ENCODE results near the gene CCDC148.

Gene CCDC148

DNA sequence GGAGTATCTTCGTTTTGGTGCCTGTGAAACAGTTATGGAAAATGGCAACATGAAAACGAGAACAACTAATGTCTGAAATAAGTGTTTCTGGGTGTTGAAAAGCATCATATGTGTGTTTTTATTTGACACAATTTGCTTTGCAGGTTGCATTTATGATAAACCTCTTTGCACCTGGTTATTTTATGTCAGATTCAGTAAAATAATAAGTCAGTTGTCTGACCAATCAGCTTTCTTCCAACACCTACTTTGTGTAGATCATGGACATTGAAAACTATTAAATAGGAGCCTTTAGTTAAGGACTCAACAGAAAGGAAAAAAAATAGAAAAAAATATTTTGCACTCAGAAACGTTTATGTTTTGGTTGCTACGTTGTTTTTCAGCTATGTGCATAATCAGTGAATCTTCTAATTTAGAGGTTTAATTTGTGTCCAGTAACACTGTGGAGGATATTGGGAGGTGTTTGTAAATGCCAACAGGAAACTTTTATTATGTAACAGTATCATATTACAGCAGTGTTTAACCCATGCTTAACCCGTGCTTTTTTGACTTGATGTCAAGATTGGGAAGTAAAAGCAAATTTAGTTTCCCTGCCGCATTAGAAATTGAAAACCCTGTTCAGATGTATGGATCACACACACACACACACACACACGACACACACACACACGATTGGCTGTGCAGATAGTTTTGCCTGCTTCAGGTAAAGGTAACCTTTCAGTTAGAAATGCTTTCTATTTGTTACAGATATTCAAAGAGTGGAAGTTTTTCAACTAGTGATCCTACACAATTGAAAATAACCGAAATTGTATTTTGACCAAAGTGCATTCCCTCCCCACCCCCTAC lies 2.8 kb upstream of the CCDC148 start:
- no peak overlapping the region for H3K27ac ChIP-seq (replicated peaks)
- DNase-seq (ENCODE audit: low read depth in 1 of 2, low spot score in 1 of 2) = no peak
- peaks cover 1% of the 10 kb centered on the region for H3K27me3 ChIP-seq (ENCODE audit: insufficient read depth, poor library complexity, severe bottlenecking)
- peak overlapping the region; percentile 0; the same call in 1 of the 2 replicates for H3K4me3 ChIP-seq (replicated peaks; ENCODE audit: insufficient read depth, low read length)
- no peak for TF ChIP-seq GABPA (IDR thresholded peaks at IDR 0.05; ENCODE audit: low read depth)
- TF ChIP-seq POLR2AphosphoS5 (IDR thresholded peaks at IDR 0.05; ENCODE audit: low read depth) = no peak
- no peak for TF ChIP-seq SPI1 (IDR thresholded peaks at IDR 0.05; ENCODE audit: borderline replicate concordance, low read depth)
- TF ChIP-seq, protein P1, sequence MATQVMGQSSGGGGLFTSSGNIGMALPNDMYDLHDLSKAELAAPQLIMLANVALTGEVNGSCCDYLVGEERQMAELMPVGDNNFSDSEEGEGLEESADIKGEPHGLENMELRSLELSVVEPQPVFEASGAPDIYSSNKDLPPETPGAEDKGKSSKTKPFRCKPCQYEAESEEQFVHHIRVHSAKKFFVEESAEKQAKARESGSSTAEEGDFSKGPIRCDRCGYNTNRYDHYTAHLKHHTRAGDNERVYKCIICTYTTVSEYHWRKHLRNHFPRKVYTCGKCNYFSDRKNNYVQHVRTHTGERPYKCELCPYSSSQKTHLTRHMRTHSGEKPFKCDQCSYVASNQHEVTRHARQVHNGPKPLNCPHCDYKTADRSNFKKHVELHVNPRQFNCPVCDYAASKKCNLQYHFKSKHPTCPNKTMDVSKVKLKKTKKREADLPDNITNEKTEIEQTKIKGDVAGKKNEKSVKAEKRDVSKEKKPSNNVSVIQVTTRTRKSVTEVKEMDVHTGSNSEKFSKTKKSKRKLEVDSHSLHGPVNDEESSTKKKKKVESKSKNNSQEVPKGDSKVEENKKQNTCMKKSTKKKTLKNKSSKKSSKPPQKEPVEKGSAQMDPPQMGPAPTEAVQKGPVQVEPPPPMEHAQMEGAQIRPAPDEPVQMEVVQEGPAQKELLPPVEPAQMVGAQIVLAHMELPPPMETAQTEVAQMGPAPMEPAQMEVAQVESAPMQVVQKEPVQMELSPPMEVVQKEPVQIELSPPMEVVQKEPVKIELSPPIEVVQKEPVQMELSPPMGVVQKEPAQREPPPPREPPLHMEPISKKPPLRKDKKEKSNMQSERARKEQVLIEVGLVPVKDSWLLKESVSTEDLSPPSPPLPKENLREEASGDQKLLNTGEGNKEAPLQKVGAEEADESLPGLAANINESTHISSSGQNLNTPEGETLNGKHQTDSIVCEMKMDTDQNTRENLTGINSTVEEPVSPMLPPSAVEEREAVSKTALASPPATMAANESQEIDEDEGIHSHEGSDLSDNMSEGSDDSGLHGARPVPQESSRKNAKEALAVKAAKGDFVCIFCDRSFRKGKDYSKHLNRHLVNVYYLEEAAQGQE (IDR thresholded peaks at IDR 0.05; ENCODE audit: insufficient replicate concordance, low read depth) = no peak
- TF ChIP-seq, protein P2, sequence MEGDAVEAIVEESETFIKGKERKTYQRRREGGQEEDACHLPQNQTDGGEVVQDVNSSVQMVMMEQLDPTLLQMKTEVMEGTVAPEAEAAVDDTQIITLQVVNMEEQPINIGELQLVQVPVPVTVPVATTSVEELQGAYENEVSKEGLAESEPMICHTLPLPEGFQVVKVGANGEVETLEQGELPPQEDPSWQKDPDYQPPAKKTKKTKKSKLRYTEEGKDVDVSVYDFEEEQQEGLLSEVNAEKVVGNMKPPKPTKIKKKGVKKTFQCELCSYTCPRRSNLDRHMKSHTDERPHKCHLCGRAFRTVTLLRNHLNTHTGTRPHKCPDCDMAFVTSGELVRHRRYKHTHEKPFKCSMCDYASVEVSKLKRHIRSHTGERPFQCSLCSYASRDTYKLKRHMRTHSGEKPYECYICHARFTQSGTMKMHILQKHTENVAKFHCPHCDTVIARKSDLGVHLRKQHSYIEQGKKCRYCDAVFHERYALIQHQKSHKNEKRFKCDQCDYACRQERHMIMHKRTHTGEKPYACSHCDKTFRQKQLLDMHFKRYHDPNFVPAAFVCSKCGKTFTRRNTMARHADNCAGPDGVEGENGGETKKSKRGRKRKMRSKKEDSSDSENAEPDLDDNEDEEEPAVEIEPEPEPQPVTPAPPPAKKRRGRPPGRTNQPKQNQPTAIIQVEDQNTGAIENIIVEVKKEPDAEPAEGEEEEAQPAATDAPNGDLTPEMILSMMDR (IDR thresholded peaks at IDR 0.05; ENCODE audit: insufficient read depth, low read length) = no peak

DNA sequence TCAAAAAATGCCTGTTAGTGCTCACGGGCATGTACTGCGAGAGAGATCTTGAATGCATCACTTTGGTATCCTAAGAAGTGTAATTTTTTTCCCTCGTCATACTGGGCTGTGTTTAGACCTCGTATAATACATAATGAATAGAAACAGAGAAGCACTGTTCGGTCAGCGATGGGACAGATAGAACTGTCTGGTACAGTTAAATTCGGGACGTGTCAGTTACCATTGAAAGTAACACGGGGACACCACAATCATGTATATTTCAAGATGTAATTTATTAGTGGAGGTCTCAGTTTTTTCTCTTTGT lies 2.0 kb upstream of the CCDC148 start:
- H3K27me3 ChIP-seq (ENCODE audit: insufficient read depth, poor library complexity, severe bottlenecking) = peaks cover 2% of the 10 kb centered on the region
- peak overlapping the region; percentile 89 for H3K4me3 ChIP-seq (replicated peaks; ENCODE audit: insufficient read depth, low read length)
- no peak for DNase-seq (ENCODE audit: low read depth in 1 of 2, low spot score in 1 of 2)
- no peak overlapping the region for H3K27ac ChIP-seq (replicated peaks)
- TF ChIP-seq, protein P1 (IDR thresholded peaks at IDR 0.05; ENCODE audit: insufficient replicate concordance, low read depth) = no peak

DNA sequence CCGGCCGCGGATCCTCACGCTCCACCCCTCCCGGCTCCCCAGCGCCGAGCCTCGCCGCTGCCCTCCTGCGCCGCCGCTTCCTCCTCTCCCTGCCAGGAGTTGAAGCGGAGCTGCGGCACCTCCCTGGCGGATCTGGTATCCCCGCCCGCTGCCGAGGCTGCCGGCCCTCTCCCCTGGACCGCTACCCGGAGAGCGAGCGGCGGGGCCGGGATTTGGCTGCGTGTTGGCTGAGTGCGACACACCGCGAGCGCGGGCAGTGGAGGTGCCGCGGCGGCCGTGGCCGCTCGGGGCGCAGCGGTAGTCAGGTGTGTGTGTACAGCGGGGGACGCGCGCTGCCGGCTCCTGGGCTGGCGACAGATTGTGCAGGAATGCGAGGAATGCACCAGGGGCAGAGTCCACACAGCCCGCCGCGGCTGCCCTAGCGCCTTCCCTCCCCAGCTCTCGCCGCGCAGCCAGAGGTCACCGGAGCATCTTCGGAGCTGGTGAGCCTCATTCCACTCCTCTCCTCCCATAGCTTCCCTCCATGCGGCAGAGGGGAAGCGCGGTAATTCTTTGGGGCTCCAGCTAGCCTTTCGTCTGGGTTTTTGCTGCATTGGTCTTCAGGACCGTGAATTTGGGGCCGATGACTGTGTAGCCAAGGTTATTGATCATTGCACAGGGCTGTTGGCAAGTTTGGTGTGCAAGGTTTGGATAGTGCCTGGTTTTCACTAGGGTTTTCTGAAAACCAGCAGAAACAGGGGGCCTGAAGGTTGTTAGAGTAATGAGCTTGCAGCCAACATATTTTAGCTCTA lies 1.5 kb upstream of the CCDC148 start:
- peaks cover 2% of the 10 kb centered on the region for H3K27me3 ChIP-seq (ENCODE audit: insufficient read depth, poor library complexity, severe bottlenecking)
- DNase-seq (ENCODE audit: low read depth in 1 of 2, low spot score in 1 of 2) = peak in 1 of 2 experiments; percentile 54
- peak overlapping the region; percentile 89 for H3K4me3 ChIP-seq (replicated peaks; ENCODE audit: insufficient read depth, low read length)
- no peak for TF ChIP-seq POLR2AphosphoS5 (IDR thresholded peaks at IDR 0.05; ENCODE audit: low read depth)
- no peak for TF ChIP-seq GABPA (IDR thresholded peaks at IDR 0.05; ENCODE audit: low read depth)
- peak; percentile 2; the same call in 1 of the 2 replicates for TF ChIP-seq SPI1 (IDR thresholded peaks at IDR 0.05; ENCODE audit: borderline replicate concordance, low read depth)
- TF ChIP-seq, protein P2 (IDR thresholded peaks at IDR 0.05; ENCODE audit: insufficient read depth, low read length) = no peak
- TF ChIP-seq, protein P1 (IDR thresholded peaks at IDR 0.05; ENCODE audit: insufficient replicate concordance, low read depth) = peak; percentile 24
- H3K27ac ChIP-seq (replicated peaks) = peak overlapping the region; percentile 84

All from HL-60 (cell line).